Germinal center (tissue), 1 donor: ENCODE results near the gene ATAD2B.
"Not testable (repeated sequence)": the region's sequence is repeated elsewhere in the genome, so short reads cannot be mapped to it uniquely, and the experiment has no call there.

Source experiments
- DNase-seq: peaks from one replicate; pipeline ENCODE4 v3.0.0; 2012; ENCODE audit warnings: mixed read lengths, low spot score

ATAD2B gene

GRCh38 chr2:23745726-23746105 is 181.2 kb downstream of the ATAD2B start:
- DNase-seq: no peak

GRCh38 chr2:23745068-23745725 is 181.7 kb downstream of the ATAD2B start:
- no peak for DNase-seq

- DNase-seq: not testable (repeated sequence)
These were observed 190.1 kb downstream of the ATAD2B start for GRCh38 chr2:23736783-23737182.

GRCh38 chr2:23734416-23734815 is 192.5 kb downstream of the ATAD2B start:
- no peak for DNase-seq

DNA sequence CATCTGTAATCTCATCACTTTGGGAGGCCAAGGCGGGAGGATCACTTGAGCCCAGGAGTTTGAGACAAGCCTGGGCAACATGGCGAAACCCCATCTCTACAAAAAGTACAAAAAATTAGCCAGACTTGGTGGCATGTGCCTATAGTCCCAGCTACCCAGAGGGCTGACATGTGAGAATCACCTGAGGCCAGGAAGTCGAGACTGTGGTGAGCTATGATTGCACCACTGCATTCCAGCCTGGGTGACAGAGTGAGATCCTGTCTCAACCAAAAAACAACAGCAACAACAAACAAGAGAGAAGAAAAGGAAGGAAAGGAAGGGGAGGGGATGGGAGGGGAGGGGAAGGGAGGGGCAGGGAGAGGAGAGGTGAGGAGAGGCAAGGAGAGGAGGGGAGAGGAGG is 203.9 kb downstream of the ATAD2B start:
- DNase-seq: not testable (repeated sequence)

GRCh38 chr2:23722255-23722654 is 204.7 kb downstream of the ATAD2B start:
- DNase-seq: no peak

DNA sequence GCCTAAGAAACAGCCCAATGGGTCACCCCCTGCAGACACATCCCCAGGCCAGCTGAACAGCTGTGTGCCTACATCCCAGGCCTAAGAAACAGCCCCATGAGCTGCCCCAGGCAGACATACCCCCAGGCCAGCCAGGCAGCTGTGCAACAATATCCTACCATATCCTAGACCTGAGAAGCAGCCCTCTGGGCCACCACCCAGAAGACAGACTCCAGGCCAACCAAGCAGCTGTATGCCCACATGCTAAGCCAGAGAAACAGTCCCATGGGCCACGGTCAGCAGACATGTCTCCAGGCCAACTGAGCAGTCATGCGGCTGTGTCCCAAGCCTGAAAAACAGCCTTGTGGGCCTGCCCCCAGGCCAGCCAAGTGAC is 205.5 kb downstream of the ATAD2B start:
- DNase-seq: no peak

GRCh38 chr2:23720705-23721453 is 206.0 kb downstream of the ATAD2B start:
- no peak for DNase-seq

DNA sequence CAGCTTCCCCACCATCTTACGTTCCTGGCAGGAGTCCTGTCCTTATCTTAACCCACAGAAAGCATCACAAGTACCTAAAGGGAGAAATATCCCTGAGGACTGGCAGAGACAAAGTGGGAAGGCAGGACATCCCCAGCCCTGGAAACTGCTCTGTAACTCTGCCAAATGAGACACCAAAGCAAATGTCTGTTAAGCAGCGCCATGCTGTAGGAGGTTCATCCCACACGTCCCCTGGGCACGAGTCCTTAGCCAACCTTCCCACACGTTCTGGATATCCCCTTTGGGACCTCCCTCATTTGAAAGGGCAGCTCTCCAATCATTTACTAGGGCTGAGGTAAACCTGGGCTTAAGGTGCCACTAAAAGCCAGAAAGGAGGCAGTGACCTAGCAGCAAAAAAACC is 207.2 kb downstream of the ATAD2B start:
- no peak for DNase-seq

- no peak for DNase-seq
These were observed 207.8 kb downstream of the ATAD2B start for GRCh38 chr2:23718931-23719700.

GRCh38 chr2:23713351-23713750 is 213.6 kb downstream of the ATAD2B start:
- DNase-seq: no peak

- DNase-seq: no peak
These were observed 214.2 kb downstream of the ATAD2B start for GRCh38 chr2:23712756-23713151.

DNA sequence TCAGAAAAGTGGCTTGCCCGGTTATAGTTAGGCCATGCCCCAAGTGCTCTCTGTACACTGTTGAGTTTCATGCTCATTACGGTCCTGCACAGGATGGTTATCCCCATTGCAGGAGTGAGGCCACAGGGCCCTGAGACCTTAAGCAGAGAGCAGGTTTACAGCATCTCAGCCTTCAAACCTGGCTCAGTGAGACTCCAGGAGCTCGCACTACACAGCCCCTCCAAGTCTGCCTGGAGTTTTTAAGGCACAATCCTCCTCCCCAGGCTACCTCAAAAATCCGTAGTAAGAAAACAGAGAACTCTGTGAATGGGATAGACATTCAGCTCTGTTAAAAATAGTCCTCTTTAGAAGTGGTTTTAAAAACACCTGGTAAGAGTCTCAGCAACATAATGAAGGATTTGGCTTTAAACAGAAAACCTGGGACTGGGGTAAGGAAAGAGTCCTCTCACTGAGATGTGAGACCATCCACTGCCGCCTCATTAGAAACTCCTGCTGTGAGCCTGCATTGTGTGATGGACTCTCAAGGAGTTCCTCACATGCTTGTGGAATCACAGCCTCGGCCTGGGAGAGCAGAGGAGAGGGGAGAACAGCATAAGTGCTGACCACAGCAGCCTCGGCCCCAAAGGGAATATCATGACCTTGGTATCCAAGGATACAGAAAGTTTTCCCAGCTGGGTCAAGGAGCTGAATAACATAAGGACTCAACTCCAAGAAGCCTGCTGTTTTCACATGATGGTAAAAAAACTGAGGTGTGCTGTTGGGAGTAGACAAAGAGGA is 214.8 kb downstream of the ATAD2B start:
- DNase-seq: no peak

GRCh38 chr2:23709311-23709710 is 217.6 kb downstream of the ATAD2B start:
- DNase-seq: no peak

- DNase-seq: no peak
These were observed 218.2 kb downstream of the ATAD2B start for GRCh38 chr2:23708771-23709170.

DNA sequence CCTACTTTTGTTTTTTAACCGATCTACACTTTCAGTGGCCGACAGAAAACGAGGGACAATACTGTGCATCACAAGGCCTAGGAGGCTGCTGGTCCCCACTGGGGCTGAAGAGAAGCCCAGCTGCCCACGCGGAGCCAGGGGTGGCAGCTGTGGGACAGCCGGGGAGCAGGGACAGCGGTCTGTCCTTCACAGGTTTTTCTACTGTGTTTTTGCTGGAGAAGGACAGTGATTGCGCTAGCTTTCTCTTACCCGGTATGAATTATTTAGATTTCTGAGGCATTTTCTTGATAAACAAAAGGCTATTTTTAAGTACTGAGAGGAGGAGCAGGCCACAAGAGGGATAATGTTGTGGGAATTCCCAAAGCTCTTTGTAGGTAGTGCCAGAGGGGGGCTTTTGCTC is 219.8 kb downstream of the ATAD2B start:
- DNase-seq: no peak

DNA sequence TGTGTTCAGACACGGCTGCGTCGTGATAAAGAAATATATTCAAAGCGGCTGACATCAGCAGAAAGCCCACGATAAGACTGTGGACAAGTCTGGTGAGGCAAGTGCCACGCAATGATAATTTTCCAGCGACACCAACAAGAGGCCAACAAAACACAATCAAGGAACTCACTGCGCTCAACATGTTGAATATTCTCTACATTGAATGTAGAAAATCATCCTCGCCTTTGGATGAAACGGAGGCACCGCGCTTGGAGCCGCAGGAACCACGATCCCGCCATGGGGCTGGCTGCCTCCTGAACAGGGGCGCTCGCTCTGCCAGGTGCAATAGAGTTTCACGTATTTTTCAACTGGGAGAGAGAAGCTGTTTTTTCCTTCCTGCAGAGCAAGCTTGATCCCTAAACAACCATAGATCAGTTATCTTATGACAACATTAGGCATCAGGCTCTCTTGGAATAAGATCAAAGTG is 220.3 kb downstream of the ATAD2B start:
- no peak for DNase-seq

- DNase-seq: no peak
These were observed 220.9 kb downstream of the ATAD2B start for GRCh38 chr2:23705771-23706612.

DNA sequence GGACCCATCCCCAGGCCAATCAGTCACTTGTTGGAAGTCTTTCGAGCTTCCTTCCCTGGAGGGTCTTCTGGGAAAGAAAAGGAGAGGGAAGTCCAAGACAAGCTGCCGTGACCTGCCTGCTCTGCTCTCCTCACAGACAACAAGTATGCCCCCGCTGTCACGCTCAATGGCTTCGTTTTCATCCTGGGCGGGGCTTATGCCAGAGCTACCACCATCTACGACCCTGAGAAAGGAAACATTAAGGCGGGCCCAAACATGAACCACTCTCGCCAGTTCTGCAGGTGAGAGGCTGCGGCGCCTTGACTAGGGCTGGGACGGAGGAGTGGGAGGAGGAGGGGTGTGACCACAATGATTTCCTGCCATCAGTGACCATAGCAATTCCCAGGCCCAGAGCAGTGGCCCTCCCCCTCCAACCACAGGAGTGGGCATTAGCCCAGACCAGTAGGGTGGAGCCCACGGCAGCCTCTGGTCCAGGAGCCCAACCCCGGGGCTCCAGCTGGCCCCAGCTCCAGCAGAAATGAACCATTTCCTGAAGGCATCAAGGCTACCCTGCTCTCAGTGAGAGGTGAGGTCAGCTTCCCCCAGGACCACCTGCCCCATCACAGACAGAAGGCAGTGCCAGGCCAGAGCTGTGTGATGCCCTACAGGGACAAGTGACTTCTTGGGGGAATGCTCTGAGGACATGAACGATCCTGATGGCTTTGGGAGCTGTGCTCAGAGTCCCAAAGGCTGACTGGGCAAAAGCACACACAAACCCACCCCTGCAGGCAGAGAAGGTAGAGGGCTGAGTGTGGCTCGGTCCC is 223.1 kb downstream of the ATAD2B start:
- no peak for DNase-seq

- no peak for DNase-seq
These were observed 223.8 kb downstream of the ATAD2B start for GRCh38 chr2:23703037-23703582.
